MV-4-11 (cell line): ENCODE data around the gene POTEC.
"Not testable (repeated sequence)": the region's sequence is repeated elsewhere in the genome, so short reads cannot be mapped to it uniquely, and the experiment has no call there.

Experiments
- DNase-seq: peaks from one replicate; lab custom pipeline; 2025; lab: John Stamatoyannopoulos, UW

Gene POTEC

GRCh38 chr18:14543446-14543964 is at the start of gene POTEC:
Gene POTEC (minus strand): TSS chr18:14543600. CDS start chr18:14543146, 454 bp downstream.
- DNase-seq, result not testable (repeated sequence)

- no peak for DNase-seq
Observed at GRCh38 chr18:14577971-14578370, 34.6 kb upstream of the POTEC start.

- not testable (repeated sequence) for DNase-seq
Observed at GRCh38 chr18:14559502-14559901, 16.1 kb upstream of the POTEC start.

GRCh38 chr18:14531659-14532058 is 11.7 kb downstream of the POTEC start:
- peak; percentile 4 for DNase-seq

GRCh38 chr18:14510707-14511106 is 32.7 kb downstream of the POTEC start:
- not testable (repeated sequence) for DNase-seq

GRCh38 chr18:14503691-14504090 is 39.7 kb downstream of the POTEC start:
- DNase-seq, result not testable (repeated sequence)

GRCh38 chr18:14501894-14502293 is 41.5 kb downstream of the POTEC start:
- DNase-seq, result not testable (repeated sequence)

- not testable (repeated sequence) for DNase-seq
Observed at GRCh38 chr18:14489256-14490014, 54.0 kb downstream of the POTEC start.

GRCh38 chr18:14488789-14489188 is 54.6 kb downstream of the POTEC start:
- not testable (repeated sequence) for DNase-seq

- not testable (repeated sequence) for DNase-seq
Observed at GRCh38 chr18:14486926-14487580, 56.3 kb downstream of the POTEC start.

- DNase-seq, result not testable (repeated sequence)
Observed at GRCh38 chr18:14479076-14479475, 64.3 kb downstream of the POTEC start.

- DNase-seq, result not testable (repeated sequence)
Observed at GRCh38 chr18:14475520-14475919, 67.9 kb downstream of the POTEC start.

GRCh38 chr18:14474752-14475151 is 68.6 kb downstream of the POTEC start:
- not testable (repeated sequence) for DNase-seq

- not testable (repeated sequence) for DNase-seq
Observed at GRCh38 chr18:14474007-14474720, 69.2 kb downstream of the POTEC start.

GRCh38 chr18:14473250-14474006 is 70.0 kb downstream of the POTEC start:
- DNase-seq, result not testable (repeated sequence)

GRCh38 chr18:14471286-14471685 is 72.1 kb downstream of the POTEC start:
- DNase-seq, result not testable (repeated sequence)

- not testable (repeated sequence) for DNase-seq
Observed at GRCh38 chr18:14470446-14470845, 73.0 kb downstream of the POTEC start.

GRCh38 chr18:14470046-14470445 is 73.4 kb downstream of the POTEC start:
- not testable (repeated sequence) for DNase-seq

GRCh38 chr18:14465989-14466388 is 77.4 kb downstream of the POTEC start:
- DNase-seq, result not testable (repeated sequence)
